ENCODE results near the gene CDO1. TPM values are rescaled to one million over a fixed set of nuclear protein-coding genes. Genes with fewer than 3 reads are reported as not detected.

CDO1 gene
- total RNA-seq, 1 donor from 2014 or later: 36.0 TPM

DNA sequence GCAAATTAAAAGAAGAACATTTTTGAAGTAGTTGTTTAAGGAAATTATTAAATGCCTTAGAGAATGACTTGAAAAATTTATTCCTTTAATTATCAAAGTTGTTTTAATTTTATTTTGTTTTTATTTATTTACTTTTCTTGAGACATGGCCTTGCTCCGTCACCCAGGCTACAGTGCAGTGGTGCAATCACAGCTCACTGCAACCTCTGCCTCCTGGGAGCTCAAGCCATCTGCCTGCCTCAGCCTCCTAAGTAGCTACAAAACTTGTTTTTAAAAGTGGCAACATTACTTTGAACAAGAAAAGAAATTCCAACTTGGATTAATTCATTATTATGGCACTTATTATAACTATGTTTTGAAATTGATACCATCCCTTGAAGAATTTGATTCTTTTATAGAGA is 29.0 kb downstream of the CDO1 start:
- H3K27me3 ChIP-seq: no peaks in the 10 kb centered on the region
- no peak overlapping the region for H3K27ac ChIP-seq
- H3K4me1 ChIP-seq: no peaks in the 10 kb centered on the region
- no peaks in the 10 kb centered on the region for H3K9me3 ChIP-seq
- H3K36me3 ChIP-seq: no peaks in the 10 kb centered on the region
- intact Hi-C loops (cut with DNase I): no loop called here
- H3K4me3 ChIP-seq: no peak overlapping the region
- TF ChIP-seq, protein P1, sequence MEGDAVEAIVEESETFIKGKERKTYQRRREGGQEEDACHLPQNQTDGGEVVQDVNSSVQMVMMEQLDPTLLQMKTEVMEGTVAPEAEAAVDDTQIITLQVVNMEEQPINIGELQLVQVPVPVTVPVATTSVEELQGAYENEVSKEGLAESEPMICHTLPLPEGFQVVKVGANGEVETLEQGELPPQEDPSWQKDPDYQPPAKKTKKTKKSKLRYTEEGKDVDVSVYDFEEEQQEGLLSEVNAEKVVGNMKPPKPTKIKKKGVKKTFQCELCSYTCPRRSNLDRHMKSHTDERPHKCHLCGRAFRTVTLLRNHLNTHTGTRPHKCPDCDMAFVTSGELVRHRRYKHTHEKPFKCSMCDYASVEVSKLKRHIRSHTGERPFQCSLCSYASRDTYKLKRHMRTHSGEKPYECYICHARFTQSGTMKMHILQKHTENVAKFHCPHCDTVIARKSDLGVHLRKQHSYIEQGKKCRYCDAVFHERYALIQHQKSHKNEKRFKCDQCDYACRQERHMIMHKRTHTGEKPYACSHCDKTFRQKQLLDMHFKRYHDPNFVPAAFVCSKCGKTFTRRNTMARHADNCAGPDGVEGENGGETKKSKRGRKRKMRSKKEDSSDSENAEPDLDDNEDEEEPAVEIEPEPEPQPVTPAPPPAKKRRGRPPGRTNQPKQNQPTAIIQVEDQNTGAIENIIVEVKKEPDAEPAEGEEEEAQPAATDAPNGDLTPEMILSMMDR (IDR thresholded peaks at IDR 0.05): no peak
- DNase-seq (ENCODE audit: low spot score in 2 of 2): no peak

DNA sequence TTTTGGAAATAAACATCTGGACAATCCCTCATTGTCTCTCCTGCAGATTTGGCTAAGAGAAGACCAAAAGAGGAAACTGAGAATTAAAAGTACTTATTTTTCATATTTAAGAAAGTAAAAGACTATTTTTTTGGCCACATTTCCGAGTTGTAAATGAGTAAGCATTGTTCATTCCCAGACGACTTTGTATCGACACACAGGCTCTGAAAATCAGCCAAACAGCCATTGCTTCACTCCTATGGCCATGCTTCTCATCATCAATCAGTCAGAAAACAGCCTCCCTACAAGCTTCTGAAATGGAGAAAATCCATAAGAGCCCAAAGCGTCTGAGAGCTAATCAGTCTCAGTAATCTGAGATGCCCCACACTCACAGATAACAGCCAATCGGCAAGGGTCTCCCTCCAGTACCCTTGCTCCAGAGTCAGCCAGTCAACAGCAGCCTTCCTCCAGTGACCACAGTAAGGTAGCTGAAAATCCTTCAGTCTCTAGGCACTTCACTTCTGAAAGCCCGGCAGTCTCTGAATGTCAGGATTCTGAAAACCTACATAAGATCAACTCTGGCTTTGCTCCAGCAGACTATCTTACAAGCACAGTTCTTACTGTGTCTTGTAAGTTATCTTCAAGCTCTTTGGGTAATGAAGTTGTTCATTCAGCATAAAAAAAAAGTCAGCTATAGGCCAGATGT is 30.9 kb downstream of the CDO1 start:
- Histone ChIP-seq H3K27me3 (no peaks in the 10 kb centered on the region), H3K4me3 (no peak overlapping the region), H3K27ac (no peak overlapping the region), H3K36me3 (no peaks in the 10 kb centered on the region), H3K9me3 (no peaks in the 10 kb centered on the region), H3K4me1 (no peaks in the 10 kb centered on the region)
- TF ChIP-seq, protein P1 (IDR thresholded peaks at IDR 0.05): no peak
- no peak for DNase-seq (ENCODE audit: low spot score in 2 of 2)
- intact Hi-C loops (cut with DNase I): no loop called here

DNA sequence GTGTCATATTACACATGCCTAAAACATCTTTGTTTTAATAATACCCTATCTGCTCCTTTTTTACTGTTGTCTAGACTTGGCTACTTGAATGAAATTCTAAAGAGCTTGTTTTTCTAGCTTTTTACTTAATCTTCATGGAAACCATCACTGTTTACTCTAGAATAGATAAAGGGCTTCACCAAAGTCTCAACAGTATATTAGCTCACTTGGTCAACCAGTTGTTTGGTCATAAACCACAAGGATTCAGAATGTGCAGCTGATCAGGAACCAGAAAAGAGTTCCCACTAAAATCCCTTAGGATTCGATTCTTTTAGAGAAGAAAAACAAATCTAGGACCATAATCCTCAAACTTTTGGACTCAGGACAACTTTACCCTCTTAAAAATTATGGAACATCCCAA is 38.0 kb downstream of the CDO1 start:
- Histone ChIP-seq H3K27ac (no peak overlapping the region), H3K4me1 (no peaks in the 10 kb centered on the region), H3K36me3 (no peaks in the 10 kb centered on the region), H3K4me3 (no peak overlapping the region), H3K9me3 (no peaks in the 10 kb centered on the region), H3K27me3 (no peaks in the 10 kb centered on the region)
- DNase-seq (ENCODE audit: low spot score in 2 of 2): no peak
- intact Hi-C loops (cut with DNase I): no loop called here
- TF ChIP-seq, protein P1 (IDR thresholded peaks at IDR 0.05): no peak

DNA sequence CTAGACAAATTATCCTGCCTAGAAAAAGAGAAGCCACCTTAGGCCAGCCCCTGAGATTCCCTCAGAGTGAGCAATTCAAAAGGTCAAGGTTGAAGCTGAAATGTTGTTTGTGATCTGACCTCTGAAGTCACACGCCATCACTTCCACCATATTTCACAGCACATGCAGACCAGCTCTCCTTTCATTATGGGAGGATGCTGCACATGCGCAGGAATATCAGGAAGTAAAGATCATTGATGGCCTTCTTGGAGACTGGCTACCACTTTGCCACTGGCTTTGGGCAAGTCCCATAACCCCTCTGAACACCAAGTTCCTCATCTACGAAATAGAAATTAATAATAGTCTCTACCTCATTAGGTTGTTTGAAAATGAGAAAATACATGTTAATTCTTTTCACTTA is 39.5 kb downstream of the CDO1 start:
- Histone ChIP-seq H3K4me3 (no peak overlapping the region), H3K36me3 (no peaks in the 10 kb centered on the region), H3K27me3 (no peaks in the 10 kb centered on the region), H3K9me3 (no peaks in the 10 kb centered on the region), H3K4me1 (no peaks in the 10 kb centered on the region), H3K27ac (no peak overlapping the region)
- no peak for DNase-seq (ENCODE audit: low spot score in 2 of 2)
- TF ChIP-seq, protein P1 (IDR thresholded peaks at IDR 0.05): no peak
- intact Hi-C loops (cut with DNase I): no loop called here

DNA sequence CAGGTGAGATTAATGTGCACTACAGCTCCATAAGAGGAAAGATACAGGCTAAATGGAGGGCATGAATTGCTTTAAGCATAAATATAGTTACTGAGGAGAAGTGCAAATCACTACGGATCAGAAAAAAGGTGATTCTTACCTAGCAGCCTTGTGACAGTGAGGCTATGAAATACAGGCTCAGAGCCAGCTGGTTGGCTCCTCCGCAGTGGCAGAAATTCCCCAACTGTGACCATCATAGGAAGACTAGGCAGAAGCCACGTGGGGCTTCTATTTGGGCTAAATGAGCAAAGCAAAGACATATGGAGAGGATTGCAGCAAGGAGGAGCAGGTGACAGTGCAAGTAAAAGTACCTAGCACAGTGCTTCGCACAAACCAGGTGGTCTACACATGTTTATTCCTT is 40.5 kb downstream of the CDO1 start:
- intact Hi-C loops (cut with DNase I): no loop called here
- Histone ChIP-seq H3K4me1 (no peaks in the 10 kb centered on the region), H3K36me3 (no peaks in the 10 kb centered on the region), H3K4me3 (no peak overlapping the region), H3K27me3 (no peaks in the 10 kb centered on the region), H3K9me3 (no peaks in the 10 kb centered on the region), H3K27ac (no peak overlapping the region)
- DNase-seq (ENCODE audit: low spot score in 2 of 2): no peak
- TF ChIP-seq, protein P1 (IDR thresholded peaks at IDR 0.05): no peak

DNA sequence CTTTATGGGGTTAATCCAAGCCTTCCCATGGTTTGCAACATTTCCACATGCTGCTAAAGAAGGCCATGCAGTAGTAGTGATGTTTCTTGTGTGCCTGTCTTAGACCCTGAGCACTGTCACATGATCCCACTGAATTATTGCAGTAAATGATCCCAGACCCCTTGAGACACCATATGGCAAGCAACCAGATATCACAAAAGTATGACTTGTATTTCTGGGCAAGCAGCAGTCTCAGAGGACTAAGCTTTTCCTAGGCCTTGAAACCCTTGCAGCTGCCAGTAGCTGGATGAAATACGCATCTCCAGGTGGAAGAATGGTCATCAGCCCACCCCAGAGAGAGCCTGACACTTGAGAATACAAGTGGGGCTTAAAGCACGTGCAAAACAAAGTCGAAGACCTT is 41.8 kb downstream of the CDO1 start:
- Histone ChIP-seq H3K27ac (no peak overlapping the region), H3K9me3 (no peaks in the 10 kb centered on the region), H3K36me3 (no peaks in the 10 kb centered on the region), H3K27me3 (no peaks in the 10 kb centered on the region), H3K4me1 (no peaks in the 10 kb centered on the region), H3K4me3 (no peak overlapping the region)
- intact Hi-C loops (cut with DNase I): no loop called here
- TF ChIP-seq, protein P1 (IDR thresholded peaks at IDR 0.05): no peak
- DNase-seq (ENCODE audit: low spot score in 2 of 2): no peak
